Measurements from ENCODE around the gene TEX51.

The TEX51 gene

DNA sequence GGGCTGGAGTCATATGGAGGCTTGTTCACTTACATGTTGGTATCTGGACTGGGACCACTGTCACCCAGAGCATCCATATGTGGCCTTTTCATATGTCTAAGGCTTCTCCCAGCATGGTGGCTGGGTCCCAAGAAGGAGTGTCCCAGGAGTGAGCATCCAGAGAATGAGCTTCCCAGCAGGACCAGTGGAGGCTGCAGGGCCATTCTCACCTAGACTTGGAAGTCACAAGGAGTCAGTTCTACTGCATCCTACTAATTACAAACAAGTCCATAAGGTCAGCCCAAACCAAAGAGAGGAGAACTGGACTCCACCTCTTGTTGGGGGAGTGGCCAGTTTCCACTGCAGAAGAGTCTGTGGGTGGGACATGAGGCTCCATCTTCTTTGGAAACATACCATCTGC is 5.1 kb upstream of the TEX51 start:
- no peak for DNase-seq

DNA sequence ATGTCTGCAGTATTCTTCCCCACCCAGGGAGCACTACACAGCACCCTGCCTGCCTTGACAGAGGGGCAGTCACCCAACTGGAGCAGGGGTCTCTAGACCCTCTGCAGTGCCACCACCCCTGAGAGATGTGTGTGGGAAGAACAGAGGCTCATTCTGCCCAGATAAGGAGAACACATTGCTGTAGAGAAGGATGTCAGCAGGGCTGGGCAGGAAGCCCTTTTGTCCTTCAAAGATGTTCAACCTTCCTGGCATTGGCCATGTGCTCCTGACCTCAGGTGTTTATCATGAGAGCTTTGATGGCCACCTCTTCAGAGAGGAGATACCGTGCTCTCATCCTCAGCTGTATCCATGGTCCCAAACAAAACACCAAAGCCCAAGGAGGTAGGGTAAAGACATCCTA is 4.6 kb upstream of the TEX51 start:
- DNase-seq, result no peak

DNA sequence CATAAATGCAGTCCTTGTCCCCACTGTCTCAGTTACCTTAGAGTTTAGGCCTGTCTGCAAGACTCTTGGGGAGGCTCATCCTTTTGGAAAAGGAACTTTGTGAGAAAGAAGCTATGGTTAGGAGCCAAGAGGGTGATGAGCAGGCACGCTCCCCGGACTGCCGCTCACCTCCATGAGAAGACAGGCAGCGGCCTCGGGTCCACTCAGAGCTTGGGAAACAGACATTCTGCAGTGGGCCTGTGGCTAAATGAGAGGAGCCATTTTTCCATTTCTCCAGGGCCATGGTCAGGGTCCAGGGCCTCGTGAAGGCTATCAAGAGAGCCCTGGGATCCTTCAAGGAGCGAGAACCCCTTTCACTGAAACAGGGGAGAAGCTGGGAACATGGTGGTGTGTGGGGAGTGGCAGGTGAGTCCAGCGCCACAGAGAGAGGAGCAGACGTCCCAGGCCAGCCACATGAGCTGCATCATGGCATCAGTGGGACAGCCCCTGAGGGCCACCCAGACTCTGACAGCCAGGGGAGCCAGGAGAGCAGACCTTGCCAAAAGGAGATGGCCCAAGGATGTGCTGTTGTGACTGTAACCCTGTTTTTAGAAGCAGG is 4.0 kb upstream of the TEX51 start:
- DNase-seq, result no peak

DNA sequence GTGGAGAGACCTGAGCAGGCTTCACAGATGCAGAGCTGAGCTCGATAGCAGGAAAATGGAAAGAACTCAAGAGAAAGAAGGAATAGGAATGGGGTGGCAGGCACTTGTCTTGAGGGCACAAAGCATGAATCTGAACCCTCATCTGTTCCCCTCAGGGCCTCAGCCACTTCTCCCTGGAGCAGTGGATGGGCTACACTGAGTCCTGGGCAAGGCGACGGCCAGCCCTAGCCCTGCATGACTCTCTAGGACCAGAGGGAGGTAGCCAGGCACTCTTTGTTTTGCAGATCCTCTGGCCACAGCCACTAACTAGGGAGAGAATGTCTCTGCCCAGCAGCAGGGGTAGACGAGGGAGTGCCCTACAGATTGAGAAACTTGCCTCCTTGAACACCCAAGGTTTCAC is 3.4 kb upstream of the TEX51 start:
- DNase-seq, result no peak

DNA sequence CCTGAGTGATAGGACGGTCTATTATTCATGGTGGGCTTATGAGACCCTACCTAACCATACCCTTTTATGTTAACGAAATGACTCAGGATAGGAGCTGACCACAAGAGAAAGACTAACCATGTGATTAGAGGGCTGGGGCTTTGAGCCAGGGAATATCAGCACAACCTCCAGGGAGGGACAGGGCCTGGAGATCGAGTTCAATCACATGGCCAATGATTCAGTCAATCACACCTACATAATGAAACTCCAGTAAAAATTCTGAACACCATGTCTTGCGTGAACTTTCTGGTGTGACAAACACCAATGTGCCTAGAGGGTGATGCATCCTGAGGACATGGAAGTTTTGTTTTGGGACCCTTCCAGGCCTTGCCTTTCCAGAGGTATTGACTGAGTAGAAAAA is 2.2 kb upstream of the TEX51 start:
- DNase-seq, result no peak

DNA sequence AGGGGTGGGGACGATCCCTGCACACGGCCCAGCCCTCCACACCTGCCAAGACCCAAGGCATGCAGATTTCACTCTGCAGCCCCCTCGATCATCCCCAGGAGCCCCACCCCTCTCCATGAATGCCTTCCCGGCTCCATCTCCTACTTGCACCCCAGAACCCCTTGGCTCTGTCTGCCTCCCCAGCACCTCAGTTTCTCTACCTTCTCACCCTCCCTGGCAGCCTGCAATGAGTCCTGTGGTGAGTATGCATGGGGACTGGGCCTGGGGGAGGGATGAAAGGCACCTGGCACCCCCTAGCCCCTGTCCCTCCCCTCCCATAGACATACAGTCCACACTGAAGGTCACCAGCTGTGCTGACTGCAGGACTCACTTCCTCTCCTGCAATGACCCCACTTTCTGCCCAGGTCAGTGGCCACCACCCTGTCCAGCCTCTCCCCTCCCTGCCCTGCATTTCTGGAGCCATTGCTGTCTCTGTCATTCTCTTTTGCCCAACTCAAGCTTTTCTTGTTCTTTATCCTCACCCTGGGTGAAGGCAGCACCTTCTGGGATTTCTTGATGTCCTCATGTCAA is 1.0 kb downstream of the TEX51 start:
- DNase-seq, result no peak

DNA sequence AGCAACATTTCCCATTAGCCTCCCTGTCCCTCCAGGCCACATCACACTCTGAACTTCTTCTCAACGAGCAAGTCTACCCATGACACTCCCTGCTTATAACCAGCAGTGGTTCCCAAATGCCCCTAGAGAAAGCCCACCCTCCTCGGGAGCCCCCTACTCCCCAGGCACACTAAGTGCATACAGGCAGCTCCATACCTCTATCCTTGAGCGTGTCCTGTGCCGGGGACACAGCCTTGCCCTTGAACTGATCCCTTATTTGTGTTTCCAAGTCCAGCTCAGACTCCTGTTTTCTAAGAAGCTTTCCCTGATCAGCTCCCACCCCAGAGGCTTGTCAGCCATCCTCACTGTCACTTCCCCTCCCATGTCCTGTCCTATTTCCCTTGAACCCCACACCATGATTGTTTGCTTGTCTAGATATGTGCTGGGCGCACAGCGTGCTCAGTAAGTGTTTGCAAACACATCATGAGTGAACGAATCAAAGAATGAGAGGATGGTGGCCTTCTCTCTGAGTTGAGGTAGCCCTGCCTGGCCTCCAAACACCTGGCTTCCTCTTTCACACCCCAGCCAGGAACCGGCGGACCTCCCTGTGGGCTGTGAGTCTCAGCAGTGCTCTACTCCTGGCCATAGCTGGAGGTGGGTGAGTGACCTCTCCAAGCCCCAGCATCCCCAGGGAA is 2.1 kb downstream of the TEX51 start:
- no peak for DNase-seq

DNA sequence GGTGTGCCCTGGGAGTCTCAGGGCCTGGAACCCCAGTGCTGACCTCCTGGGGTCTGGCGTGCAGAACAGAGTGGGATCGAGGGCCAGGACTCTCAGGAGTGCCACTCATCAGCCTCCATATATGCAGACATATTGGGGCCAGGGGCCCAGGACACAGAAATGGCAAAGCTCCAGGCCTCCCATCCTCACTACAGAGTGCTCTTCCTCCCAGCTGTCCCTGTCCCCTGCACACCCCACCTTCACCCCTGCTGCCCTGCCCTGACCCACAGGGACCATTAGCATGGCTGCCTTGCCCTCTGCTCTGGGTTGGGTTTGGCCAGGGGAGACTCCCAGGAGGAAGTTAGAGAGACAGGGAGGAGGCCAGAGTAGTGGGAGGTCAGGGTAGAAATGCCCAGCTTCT is 2.8 kb downstream of the TEX51 start:
- DNase-seq, result no peak

DNA sequence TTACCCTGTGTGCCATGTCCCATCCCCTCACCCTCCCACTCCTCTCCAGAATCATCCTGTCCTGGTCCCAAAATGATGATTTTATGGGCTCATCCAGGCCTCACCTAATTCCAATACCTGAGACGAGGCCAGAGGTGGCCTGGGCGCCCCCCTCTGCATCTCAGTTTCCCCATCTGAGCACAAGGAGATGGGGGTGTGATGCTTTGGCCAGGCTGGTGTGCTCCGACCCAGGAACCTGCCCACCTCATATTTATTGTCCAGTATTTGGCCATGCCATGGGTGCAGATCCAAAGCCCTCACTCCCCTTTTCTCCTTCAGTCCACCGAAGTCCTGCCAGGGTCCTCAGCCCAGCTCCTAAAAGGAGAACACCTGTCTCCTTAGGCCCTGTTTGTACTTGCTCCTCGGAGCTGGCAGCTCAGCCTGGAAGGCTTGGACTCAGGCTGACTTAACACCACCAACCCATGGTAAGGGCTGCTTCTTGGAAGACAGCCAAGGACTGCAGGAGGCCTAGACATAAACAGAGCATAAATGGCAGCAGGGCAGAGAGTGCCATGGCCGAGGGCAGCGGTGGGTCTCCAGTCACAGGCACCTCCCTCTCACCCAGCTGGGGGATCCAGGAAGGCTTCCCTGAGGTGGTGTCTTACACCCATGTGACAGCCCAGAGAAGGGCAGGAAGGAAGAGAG is 3.6 kb downstream of the TEX51 start:
- no peak for DNase-seq

DNA sequence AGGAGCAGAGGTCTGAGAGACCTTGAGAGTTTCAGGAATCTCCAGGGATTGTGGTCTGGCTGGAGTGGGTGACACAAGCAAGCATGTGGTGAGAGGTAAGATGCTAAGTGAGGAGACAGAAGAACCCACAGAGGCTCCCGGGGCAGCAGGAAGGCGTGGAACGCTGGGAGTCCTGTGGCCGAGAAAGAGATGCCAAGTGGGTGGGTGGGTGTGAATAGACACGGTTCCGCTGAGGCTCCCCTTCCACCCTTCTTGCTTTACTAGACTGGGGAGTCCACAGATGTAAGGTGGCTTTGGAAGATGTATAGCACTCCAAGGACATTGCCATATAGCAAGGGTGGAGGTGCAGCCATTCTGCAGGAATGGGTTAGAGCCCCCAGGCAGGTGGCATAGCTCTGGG is 4.2 kb downstream of the TEX51 start:
- no peak for DNase-seq

DNA sequence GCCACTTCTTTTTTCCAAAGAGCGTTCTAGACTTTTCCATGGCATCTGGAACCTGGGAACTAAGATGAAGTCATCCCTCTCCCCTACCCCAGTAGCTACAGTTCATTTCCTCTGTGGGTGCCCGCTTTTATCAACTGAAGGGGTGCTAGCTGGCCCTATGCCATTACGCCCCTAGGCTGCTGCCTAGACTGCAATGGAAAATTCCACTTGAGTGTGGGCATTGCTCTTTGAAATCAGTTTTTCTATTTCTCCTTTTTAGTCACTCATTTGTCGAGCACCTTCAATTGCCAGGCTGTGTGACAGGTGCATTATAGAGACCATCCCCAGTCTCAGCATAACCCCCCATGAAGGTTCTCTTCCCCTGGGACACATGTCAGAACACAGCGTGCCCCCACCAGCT is 7.3 kb downstream of the TEX51 start:
- no peak for DNase-seq

DNA sequence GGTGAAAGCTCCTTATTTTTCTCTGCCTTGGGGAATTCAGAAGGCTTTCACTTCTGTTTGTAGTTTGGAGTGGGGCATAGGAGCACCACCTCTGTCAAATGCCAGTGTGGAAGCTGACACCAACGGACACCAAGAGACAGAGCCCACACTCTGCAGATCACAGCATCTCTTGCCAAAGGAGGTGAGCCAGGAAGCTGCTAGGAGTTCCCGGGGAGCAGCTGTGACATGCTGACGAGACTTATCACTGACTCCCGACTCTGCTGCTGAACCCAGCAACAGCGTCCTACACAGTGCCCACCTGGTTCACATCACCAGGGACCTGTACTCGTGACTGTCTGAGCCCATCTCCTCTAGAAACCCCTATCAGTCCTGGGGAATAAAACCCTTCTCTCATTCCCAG is 8.1 kb downstream of the TEX51 start:
- DNase-seq, result no peak

DNA sequence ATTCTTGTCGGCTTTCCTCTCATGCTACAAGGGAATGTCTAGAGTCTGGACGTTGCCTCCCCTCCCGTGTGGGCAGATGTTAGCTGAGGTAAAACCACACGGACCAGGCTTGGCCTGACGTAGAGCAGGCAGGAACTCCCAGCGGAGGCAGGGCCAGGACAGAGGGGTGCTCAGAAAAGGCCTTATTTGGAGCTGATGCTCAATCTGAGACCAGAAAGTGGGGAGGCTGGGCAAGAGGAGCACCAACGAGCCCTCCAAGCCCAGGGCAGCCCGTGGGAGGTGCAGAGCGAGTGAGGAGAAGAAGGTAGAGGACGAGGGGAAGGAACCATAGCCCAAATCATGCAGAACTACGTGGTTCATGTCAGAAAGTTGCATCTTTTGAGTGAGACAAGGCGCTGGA is 9.0 kb downstream of the TEX51 start:
- no peak for DNase-seq

DNA sequence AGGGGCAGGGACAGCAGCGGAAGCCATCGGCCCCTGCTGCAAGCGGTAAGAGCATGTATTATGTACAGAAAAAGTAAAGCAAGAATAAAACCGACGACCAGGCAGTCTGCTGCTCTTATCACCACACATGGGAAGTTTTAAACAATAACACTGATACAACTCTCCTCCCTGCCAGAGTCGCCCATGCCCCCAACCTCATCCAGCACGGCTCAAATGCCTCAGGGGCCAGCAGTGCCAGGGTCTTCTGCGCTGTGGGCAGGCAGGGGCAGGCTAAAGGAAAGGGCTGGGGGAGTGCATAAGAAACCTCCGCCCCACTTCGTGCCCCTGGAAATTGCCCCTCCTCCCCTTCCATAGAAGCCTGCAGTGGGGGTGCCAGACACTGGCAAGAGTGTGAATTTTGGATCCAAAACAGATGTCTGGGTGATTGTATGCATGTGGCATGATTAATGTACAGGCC is 10.1 kb downstream of the TEX51 start:
- no peak for DNase-seq

DNA sequence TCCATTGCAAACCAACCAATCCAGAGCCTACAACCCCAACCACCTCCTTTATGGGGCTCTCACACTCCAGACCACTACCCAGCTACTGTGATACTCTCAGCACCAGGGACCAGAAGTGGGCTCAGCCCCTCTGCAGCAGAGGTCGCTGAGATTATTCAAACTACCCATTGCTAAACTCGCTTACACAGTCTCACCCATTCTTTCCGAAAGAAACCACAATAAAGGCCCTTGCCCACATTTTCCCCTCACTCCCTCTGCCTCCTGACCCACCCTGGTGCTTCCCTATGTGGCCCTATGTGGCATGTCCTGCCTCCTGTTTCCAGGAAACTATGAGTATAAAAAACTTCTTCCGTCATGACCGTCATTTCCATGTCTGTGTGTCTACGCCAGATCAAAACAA is 10.7 kb downstream of the TEX51 start:
- no peak for DNase-seq

DNA sequence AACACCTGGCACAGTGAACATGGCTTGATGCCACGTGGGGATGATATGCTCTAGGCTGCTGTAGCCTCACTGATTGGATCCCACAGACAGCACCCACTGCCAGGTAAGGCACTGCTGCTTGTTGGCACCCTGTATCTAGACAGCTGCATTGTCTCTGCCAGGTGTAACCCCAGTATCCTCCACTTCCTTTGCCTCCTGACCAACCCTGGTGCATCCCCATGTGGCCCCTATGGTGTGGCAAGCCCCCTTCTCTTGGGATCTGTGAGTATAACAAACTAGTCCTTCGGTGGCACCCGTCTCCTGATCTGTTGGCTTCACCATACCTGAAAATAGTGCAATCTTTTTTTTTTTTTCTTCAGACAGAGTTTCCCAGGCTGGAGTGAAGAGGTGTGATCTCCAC is 11.1 kb downstream of the TEX51 start:
- no peak for DNase-seq

DNA sequence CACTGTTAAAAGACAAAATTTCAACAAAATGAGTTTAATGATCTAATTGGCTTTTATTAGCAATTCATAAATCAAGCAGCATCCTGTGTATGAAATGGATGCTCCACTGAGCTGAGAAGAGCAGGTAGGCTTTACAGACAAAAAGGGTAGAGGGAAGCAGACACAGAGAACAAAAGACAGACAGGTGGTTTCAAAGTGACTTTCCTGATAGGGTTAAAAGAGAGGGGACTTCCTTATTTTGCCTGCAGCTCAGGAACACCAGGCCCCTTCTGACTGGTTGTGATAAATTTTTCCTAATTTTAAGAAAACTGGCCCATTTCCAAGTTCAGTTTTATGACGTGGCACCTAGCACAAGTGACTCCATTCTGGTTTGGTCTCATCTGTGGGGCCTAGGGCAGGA is 11.9 kb downstream of the TEX51 start:
- no peak for DNase-seq

DNA sequence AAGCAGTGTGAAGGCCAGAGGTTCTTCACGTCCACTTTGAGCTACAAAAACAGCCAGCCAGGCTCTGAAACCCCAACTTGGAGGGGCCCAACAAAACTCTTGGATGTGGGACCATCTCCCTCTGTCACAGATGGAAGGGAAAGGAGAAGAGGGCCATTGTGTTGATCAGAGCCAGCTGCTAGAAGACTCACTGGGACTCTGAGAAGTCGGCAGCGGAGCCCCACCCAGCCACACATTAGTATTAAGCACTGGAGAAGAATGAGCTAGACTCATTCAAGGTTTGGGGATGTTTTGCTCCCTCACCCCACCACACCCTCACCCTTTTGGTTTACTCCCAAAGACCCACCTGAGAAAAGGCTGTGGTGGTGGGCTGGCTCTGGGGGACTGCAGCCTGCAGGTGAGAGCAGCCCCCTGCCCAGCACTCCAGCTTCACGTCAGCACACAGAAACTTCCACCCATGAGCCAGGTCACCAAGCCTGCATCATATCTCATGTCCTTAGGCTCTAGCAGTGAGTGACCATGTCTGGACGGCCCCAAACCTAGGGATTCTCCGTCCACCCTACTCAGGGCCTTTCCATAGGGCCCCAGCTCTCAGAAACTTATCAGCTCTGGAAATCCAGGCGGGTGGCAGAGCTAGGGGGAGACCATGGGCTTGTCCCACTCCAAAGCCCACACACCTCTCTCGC is 12.6 kb downstream of the TEX51 start:
- no peak for DNase-seq

DNA sequence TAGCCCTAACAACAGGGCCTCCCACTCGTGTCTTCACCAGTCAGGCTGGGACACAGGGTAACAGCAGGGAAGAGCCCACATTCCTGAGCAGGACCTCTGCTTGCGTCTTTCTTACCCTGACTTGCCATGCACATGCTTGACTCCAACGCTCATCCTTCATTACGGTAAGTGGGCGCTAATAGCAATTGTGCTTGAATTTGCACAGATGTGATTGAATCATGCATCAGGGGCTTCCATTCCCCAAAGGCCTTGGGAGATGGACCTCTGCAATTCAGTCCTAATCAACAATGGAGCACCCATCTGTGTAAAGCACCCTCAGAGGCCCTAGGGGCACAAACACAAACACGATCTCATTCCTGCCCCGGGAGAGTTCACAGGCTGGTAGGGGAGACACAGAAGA is 13.5 kb downstream of the TEX51 start:
- DNase-seq, result no peak

DNA sequence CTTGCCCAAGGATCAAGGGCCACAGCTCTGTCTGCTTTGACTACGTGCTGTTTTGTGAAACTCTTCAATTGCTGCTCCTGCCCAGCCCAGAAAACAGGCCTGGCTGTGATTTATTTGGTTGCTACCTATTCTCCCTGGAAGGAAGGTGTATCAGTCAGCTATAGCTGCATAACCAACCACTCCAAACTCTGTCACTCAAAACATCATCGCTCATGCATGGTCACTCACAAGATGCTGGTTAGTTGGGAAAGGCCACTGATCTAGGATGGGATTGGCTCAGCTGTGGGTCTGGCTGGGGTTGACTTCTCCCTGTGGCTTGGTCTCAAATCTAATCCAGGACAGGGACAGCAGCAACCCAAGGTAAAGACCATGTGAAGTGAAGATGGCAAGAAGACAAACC is 14.6 kb downstream of the TEX51 start:
- no peak for DNase-seq

DNA sequence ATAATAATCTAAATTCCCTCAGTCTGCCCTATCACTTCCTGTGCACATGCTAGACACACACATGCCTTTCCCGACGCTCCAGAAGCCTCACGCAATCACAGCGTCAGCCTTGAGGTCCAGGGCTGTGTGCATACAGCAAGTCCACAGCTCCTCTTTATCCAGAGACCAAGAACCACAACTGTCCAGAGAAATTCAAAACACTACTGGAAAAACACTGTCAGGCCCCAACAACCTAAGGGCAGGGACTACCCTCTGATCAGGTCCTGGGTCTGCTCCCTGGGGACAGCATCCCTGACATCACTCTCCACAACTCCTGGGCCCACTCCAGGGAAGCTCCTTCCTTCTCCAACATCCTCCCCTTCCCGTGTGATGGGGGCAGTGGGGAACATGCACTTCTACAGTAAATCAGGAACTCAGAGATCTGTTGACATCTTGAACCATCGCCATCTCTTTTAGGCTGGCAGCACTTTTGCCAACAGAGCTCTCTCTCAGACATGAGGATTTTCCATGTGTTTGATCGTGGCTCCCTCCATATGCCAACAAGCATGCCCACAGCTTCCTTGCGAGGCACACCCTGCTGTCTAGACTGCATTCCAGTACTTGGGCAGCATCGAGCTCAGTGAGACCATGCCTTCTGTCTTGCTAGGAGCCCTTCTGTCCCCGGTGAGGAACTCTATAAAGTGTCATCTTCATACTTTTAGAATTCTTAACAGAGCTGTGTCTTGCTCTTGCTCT is 15.4 kb downstream of the TEX51 start:
- no peak for DNase-seq

DNA sequence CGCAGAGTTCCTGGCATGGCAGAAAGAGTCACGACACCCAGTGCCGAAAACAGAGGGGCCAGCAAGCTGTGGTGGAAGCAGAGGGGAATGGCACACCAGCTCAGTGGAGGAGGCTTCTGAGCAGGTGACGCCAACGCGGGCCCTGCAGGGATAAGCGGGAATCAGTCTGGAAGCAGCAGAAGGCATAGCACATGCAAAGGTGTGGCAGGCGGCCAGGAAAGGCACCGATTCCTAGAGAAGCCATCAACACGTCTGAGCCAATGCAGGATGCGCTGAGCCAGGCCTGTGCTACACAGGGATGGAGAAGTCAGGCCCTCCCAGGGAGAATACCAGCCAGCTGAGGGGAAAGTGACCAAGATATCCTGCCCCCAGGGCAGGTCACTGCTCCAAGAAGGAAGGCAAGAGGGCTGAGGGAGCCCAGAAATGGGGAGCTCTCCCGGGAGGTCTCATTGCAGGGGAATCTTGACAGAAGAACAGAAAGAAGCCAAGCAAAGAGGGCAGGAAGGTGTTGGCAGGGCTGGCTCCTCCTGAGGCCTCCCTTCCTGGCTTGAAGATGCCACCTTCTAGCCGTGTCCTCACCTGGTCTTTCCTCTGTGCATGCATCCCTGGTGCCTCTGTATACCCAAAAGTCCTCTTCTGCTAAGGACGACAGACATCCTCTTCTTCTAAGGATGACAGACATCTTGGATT is 16.3 kb downstream of the TEX51 start:
- DNase-seq, result no peak

Measured in NCI-H345 (cell line).